ENCODE measurements around the gene ZCCHC24. TPM values are rescaled to one million over a fixed set of nuclear protein-coding genes. Genes with fewer than 3 reads are reported as not detected.

Gene ZCCHC24
- total and polyA plus RNA-seq, 10 donors, result 4.9 to 34.1 (median 23.7) TPM

DNA sequence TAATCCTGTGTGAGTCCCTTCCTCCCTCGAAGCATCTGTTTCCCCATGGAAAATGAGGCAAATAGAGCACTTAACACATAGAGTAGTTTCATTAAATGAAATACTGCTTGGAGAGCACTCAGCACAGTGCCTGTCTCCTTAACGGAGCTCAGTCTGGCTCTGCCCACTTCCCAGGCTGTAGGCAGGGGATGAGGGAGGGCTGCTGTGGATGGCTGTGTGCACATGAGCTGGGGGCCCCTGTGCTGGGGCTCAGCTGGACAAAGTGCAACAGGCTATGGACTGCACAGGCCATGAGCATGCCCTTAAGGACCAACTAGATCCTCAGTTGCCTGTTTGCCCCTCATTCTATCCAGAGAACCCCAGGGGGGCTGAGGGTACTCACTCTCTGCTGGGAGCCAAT is 14.5 kb downstream of the ZCCHC24 start:
- DNase-seq, result peak; percentile 20
- Histone ChIP-seq H3K36me3 (peaks cover 0 to 52% (median 10%) of the 10 kb centered on the region in 6 donors), H3K27me3 (replicated peaks in 1 of 7) (no peaks in the 10 kb centered on the region), H3K4me3 (no peak overlapping the region), H3K4me1 (peaks cover 4 to 31% (median 19%) of the 10 kb centered on the region in 6 donors), H3K27ac (no peak overlapping the region), H3K9me3 (no peaks in the 10 kb centered on the region)
- 63 to 76% (median 68%) methylated on average over 2 of the region's 2 CpGs for WGBS, 5 donors
- TF ChIP-seq POLR2A (IDR thresholded peaks at IDR 0.05) (no peak), POLR2AphosphoS5 (IDR thresholded peaks at IDR 0.05) (no peak)
- TF ChIP-seq, protein P1, sequence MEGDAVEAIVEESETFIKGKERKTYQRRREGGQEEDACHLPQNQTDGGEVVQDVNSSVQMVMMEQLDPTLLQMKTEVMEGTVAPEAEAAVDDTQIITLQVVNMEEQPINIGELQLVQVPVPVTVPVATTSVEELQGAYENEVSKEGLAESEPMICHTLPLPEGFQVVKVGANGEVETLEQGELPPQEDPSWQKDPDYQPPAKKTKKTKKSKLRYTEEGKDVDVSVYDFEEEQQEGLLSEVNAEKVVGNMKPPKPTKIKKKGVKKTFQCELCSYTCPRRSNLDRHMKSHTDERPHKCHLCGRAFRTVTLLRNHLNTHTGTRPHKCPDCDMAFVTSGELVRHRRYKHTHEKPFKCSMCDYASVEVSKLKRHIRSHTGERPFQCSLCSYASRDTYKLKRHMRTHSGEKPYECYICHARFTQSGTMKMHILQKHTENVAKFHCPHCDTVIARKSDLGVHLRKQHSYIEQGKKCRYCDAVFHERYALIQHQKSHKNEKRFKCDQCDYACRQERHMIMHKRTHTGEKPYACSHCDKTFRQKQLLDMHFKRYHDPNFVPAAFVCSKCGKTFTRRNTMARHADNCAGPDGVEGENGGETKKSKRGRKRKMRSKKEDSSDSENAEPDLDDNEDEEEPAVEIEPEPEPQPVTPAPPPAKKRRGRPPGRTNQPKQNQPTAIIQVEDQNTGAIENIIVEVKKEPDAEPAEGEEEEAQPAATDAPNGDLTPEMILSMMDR (IDR thresholded peaks at IDR 0.05 in 8 of 11, conservative IDR thresholded peaks at IDR 0.05 in 3 of 11), result no peak
- intact Hi-C loops (cut with DNase I; ENCODE audit: low total_unique reads), result no loop called here

DNA sequence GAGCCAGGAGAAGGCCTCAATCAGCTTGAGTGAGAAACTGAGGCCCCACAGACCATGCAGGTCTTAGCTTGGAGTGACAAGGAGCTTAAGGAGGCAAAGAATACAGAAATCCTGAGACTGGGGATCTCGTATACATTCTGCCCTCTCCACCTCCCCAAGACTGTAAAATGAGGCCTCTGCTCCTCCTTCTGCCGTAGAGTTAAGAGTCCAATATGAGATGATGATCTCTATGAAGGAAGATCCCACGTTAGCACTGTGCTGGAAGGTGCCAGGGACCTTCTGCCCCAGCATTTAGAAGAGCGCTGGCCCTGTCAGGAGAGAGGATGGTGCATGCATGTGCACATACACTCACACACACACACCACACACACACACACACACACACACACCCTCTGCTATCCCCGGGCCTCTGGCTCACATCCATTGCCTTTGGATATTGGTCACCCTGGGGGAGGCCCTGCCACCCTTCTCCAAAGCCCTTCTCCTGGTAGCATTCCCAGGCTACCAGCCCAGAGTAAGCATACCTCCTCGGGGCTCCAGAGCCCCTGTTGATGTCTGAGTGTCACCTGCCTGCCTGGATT is 15.0 kb downstream of the ZCCHC24 start:
- WGBS, 5 donors, result 73 to 88% (median 79%) methylated on average over 6 of the region's 6 CpGs
- H3K9me3 ChIP-seq, result no peaks in the 10 kb centered on the region
- no peaks in the 10 kb centered on the region for H3K27me3 ChIP-seq (replicated peaks in 1 of 7)
- H3K4me1 ChIP-seq, result peaks cover 2 to 26% (median 14%) of the 10 kb centered on the region in 6 donors
- no peak overlapping the region for H3K4me3 ChIP-seq
- peak overlapping the region in 1 of 8 donors; percentile 8 for H3K27ac ChIP-seq
- DNase-seq, result peak; percentile 41
- TF ChIP-seq, protein P1 (IDR thresholded peaks at IDR 0.05 in 8 of 11, conservative IDR thresholded peaks at IDR 0.05 in 3 of 11), result no peak
- no peak for TF ChIP-seq POLR2AphosphoS5 (IDR thresholded peaks at IDR 0.05)
- TF ChIP-seq POLR2A (IDR thresholded peaks at IDR 0.05), result no peak
- intact Hi-C loops (cut with DNase I; ENCODE audit: low total_unique reads), result no loop called here
- H3K36me3 ChIP-seq, result peaks cover 0 to 57% (median 10%) of the 10 kb centered on the region in 6 donors

DNA sequence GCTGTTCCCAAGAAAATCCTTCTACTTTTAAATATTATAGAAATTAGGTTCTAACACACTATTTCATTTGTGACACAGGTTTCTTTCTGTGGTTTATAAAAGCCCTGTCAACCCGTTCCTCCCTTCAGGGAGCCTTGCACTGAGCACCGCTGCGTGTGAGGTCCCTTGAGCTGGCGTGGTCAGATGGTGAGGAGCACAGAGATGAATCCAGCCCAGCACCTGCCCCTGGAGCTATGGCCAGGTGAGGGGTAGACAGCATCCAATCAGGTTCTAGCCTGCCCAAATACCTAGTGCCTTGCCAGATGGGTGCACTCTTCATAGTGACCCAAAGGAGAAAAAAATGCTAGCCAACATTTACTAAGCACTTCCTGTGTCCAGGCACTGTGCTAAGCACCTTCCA is 15.7 kb downstream of the ZCCHC24 start:
- Histone ChIP-seq H3K27ac (peak overlapping the region in 1 of 8 donors; percentile 8), H3K4me1 (peaks cover 0 to 26% (median 11%) of the 10 kb centered on the region in 6 donors), H3K9me3 (no peaks in the 10 kb centered on the region), H3K4me3 (no peak overlapping the region), H3K36me3 (peaks cover 0 to 64% (median 10%) of the 10 kb centered on the region in 6 donors), H3K27me3 (replicated peaks in 1 of 7) (no peaks in the 10 kb centered on the region)
- WGBS, 5 donors, result 72 to 92% (median 87%) methylated on average over 4 of the region's 4 CpGs
- DNase-seq, result peak; percentile 51
- TF ChIP-seq POLR2AphosphoS5 (IDR thresholded peaks at IDR 0.05) (no peak), POLR2A (IDR thresholded peaks at IDR 0.05) (no peak)
- TF ChIP-seq, protein P1 (IDR thresholded peaks at IDR 0.05 in 8 of 11, conservative IDR thresholded peaks at IDR 0.05 in 3 of 11), result no peak
- intact Hi-C loops (cut with DNase I; ENCODE audit: low total_unique reads), result no loop called here

DNA sequence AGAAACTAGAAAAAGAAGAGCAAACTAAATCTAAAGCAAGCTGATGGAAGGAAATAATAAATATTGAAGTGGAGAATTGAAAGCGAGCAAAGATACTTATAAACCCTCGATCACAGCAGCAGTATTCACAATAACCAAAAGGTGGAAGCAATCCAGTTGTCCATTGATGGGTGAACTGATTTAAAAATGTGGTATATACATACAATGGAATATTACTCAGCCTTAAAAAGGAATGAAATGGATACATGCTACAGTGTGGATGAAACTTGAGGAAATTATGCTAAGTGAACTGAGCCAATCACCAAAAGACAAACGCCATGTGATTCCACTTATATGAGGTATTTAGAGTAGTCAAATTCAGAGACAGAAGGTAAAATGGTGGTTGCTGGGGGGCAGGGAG is 17.5 kb downstream of the ZCCHC24 start:
- peaks cover 0 to 62% (median 10%) of the 10 kb centered on the region in 6 donors for H3K36me3 ChIP-seq
- H3K4me1 ChIP-seq, result peaks cover 0 to 23% (median 10%) of the 10 kb centered on the region in 6 donors
- intact Hi-C loops (cut with DNase I; ENCODE audit: low total_unique reads), result no loop called here
- DNase-seq, result no peak
- TF ChIP-seq, protein P1 (IDR thresholded peaks at IDR 0.05 in 8 of 11, conservative IDR thresholded peaks at IDR 0.05 in 3 of 11), result no peak
- no peak for TF ChIP-seq POLR2A (IDR thresholded peaks at IDR 0.05)
- no peak for TF ChIP-seq POLR2AphosphoS5 (IDR thresholded peaks at IDR 0.05)
- 89 to 99% (median 95%) methylated on average over 3 of the region's 3 CpGs for WGBS, 5 donors
- no peaks in the 10 kb centered on the region for H3K27me3 ChIP-seq (replicated peaks in 1 of 7)
- H3K4me3 ChIP-seq, result no peak overlapping the region
- no peaks in the 10 kb centered on the region for H3K9me3 ChIP-seq
- no peak overlapping the region for H3K27ac ChIP-seq
